IMR-90 (cell line): ENCODE data around the gene ULBP2. TPM values are rescaled to one million over a fixed set of nuclear protein-coding genes. Genes with fewer than 3 reads are reported as not detected.

Source experiments
- ATAC-seq: fragments of 200-7000 bp; cut with Tn5 transposase; 2 replicates; pipeline ENCODE4 v1.9.1; 2020; ENCODE audit warnings: low read depth, mild to moderate bottlenecking, moderate library complexity
- BruUV-seq: library from RNA; stranded (reverse); fragments of 400-500 nt; replicated peaks from 2 replicates; lab custom pipeline; 2021; lab: Mats Ljungman, UMichigan
- CTCF ChIA-PET: fragments of 300-600 bp; formaldehyde crosslinking; extraction: SDS; loops from one replicate; lab custom pipeline; 2021; ENCODE audit warnings: antibody characterized with exemption; lab: Yijun Ruan, JAX
- POLR2A ChIA-PET: fragments of 300-600 bp; sonication (Branson Sonifier 250); formaldehyde crosslinking; loops from one replicate; lab custom pipeline; 2022; ENCODE audit warnings: antibody characterized with exemption; ENCODE audit not compliant: unreplicated experiment; lab: Charles Lee
- DNase-seq: peaks from one replicate; pipeline ENCODE4 v3.0.0; 2013
- H2AFZ ChIP-seq: replicated peaks from 2 replicates; pipeline ENCODE3; 2013; ENCODE audit warnings: low read length, mild to moderate bottlenecking; ENCODE audit not compliant: poor library complexity
- H2AK5ac ChIP-seq: 2 replicates; pipeline ENCODE4 v1.6.1; 2013; ENCODE audit warnings: low read depth, low read length, inconsistent platforms
- H2AK9ac ChIP-seq: replicated peaks from 2 replicates; pipeline ENCODE3; 2013; ENCODE audit warnings: mild to moderate bottlenecking, low read depth, low read length, moderate library complexity; ENCODE audit not compliant: poor library complexity
- H2BK120ac ChIP-seq: 2 replicates; pipeline ENCODE4 v1.6.1; 2013; ENCODE audit warnings: low read depth, low read length, inconsistent platforms
- H2BK15ac ChIP-seq: 3 replicates; pipeline ENCODE4 v1.6.1; 2013; ENCODE audit warnings: low read depth, low read length, inconsistent platforms
- H2BK20ac ChIP-seq: 2 replicates; pipeline ENCODE4 v1.6.1; 2013; ENCODE audit warnings: low read depth, mild to moderate bottlenecking, inconsistent platforms, low read length, moderate library complexity
- H2BK5ac ChIP-seq: 2 replicates; pipeline ENCODE4 v1.6.1; 2013; ENCODE audit warnings: mild to moderate bottlenecking, low read depth, low read length, inconsistent platforms; ENCODE audit not compliant: poor library complexity, severe bottlenecking
- H3K14ac ChIP-seq: replicated peaks from 2 replicates; pipeline ENCODE4 v1.6.1; 2013; ENCODE audit warnings: low read depth, low read length, inconsistent platforms
- H3K18ac ChIP-seq: 2 replicates; pipeline ENCODE4 v1.6.1; 2013; ENCODE audit warnings: low read depth, low read length, control low read depth
- H3K23ac ChIP-seq: 2 replicates; pipeline ENCODE4 v1.6.1; 2013; ENCODE audit warnings: low read depth, low read length, inconsistent platforms
- H3K27ac ChIP-seq: 2 replicates; pipeline ENCODE4 v1.5.1; 2013; ENCODE audit warnings: mild to moderate bottlenecking, control low read depth, low read length; ENCODE audit not compliant: insufficient read depth
- H3K27me3 ChIP-seq: 2 replicates; pipeline ENCODE4 v1.6.1; 2013; ENCODE audit warnings: low read length; ENCODE audit not compliant: control insufficient read depth, insufficient read depth
- H3K36me3 ChIP-seq: 2 replicates; pipeline ENCODE4 v1.6.1; 2013; ENCODE audit warnings: low read length, mixed read lengths; ENCODE audit not compliant: control insufficient read depth, insufficient read depth
- H3K4ac ChIP-seq: 2 replicates; pipeline ENCODE4 v1.6.1; 2013; ENCODE audit warnings: low read depth, low read length, inconsistent platforms
- H3K4me1 ChIP-seq: 2 replicates; pipeline ENCODE4 v1.6.1; 2013; ENCODE audit warnings: low read length, mixed read lengths; ENCODE audit not compliant: control insufficient read depth, insufficient read depth
- H3K4me2 ChIP-seq: 2 replicates; pipeline ENCODE4 v1.6.1; 2013; ENCODE audit warnings: low read depth, mild to moderate bottlenecking, control low read depth, low read length, moderate library complexity
- H3K4me3 ChIP-seq: 2 replicates; pipeline ENCODE4 v1.5.1; 2013; ENCODE audit warnings: low read depth, mild to moderate bottlenecking, control low read depth, low read length, moderate library complexity; ENCODE audit not compliant: insufficient read depth
- H3K56ac ChIP-seq: 2 replicates; pipeline ENCODE4 v1.6.1; 2013; ENCODE audit warnings: low read length, inconsistent platforms; ENCODE audit not compliant: insufficient read depth; ENCODE audit errors: extremely low read depth
- H3K79me1 ChIP-seq, 2 experiments: 2 replicates each; pipeline ENCODE4 v1.6.1; 2013; ENCODE audit warnings: low read length in 2 of 2, inconsistent platforms in 1 of 2, low read depth in 1 of 2
- H3K9ac ChIP-seq: 2 replicates; pipeline ENCODE4 v1.6.1; 2013; ENCODE audit warnings: low read depth, low read length, control low read depth
- H3K9me1 ChIP-seq: 2 replicates; pipeline ENCODE4 v1.6.1; 2013; ENCODE audit warnings: low read length, inconsistent platforms; ENCODE audit not compliant: insufficient read depth
- H3K9me3 ChIP-seq: 2 replicates; pipeline ENCODE4 v1.6.1; 2013; ENCODE audit warnings: low read length; ENCODE audit not compliant: control insufficient read depth, insufficient read depth
- H4K20me1 ChIP-seq: 2 replicates; pipeline ENCODE4 v1.6.1; 2013; ENCODE audit warnings: low read length, inconsistent platforms; ENCODE audit not compliant: insufficient read depth
- H4K5ac ChIP-seq: 2 replicates; pipeline ENCODE4 v1.6.1; 2013; ENCODE audit warnings: mild to moderate bottlenecking, low read depth, low read length, control low read depth
- H4K8ac ChIP-seq, 2 experiments: 2 replicates each; pipeline ENCODE4 v1.6.1; 2013; ENCODE audit warnings: low read depth in 2 of 2, low read length in 2 of 2, control low read depth in 1 of 2, inconsistent platforms in 1 of 2
- H4K91ac ChIP-seq: 2 replicates; pipeline ENCODE4 v1.6.1; 2013; ENCODE audit warnings: low read depth, low read length, inconsistent platforms; ENCODE audit not compliant: insufficient read depth
- NFE2L2 ChIP-seq: fragments of 150-350 bp; IDR thresholded peaks from 2 replicates; pipeline ENCODE4 v1.6.1; 2016; ENCODE audit warnings: low read depth, mild to moderate bottlenecking, low read length
- dilution Hi-C: fragments of 300-500 bp; cut with HindIII; formaldehyde crosslinking; loops from one replicate; pipeline ENCODE4 v1.14.3; 2018; ENCODE audit warnings: low sequenced_read_pairs; ENCODE audit not compliant: unreplicated experiment
- in situ Hi-C: fragments of 300-500 bp; cut with MboI; formaldehyde crosslinking; loops from 3 replicates; pipeline ENCODE4 v1.14.3; 2019; ENCODE audit warnings: low sequenced_read_pairs, inconsistent platforms, mixed read lengths
- intact Hi-C: fragments of 100-400 bp; cut with micrococcal nuclease; formaldehyde crosslinking; loops from 2 replicates; pipeline ENCODE4 v1.10.0; 2022
- polyA plus RNA-seq, 3 experiments: library from polyadenylated mRNA; depleted of rRNA; stranded (reverse); fragments of >200 nt; gene quantifications; 2 replicates each; pipeline ENCODE4 v1.2.3, GENCODE V29; 2012; ENCODE audit warnings: low replicate concordance in 1 of 3
- total RNA-seq: library from RNA; depleted of rRNA; stranded (reverse); fragments of >200 nt; gene quantifications from 2 replicates; pipeline ENCODE4 v1.2.3, GENCODE V29; 2012

ULBP2 gene
- total and polyA plus RNA-seq, 2 of the 4 experiments (the other 2 are of a cell fraction), result 7.9 to 16.2 TPM

- no peak overlapping the region for H3K23ac ChIP-seq
- H3K9me3 ChIP-seq, result no peaks in the 10 kb centered on the region
- H4K20me1 ChIP-seq, result no peaks in the 10 kb centered on the region
- H2AK9ac ChIP-seq, result no peak overlapping the region
- H3K18ac ChIP-seq, result no peak overlapping the region
- H3K4ac ChIP-seq, result no peak overlapping the region
- no peak overlapping the region for H4K5ac ChIP-seq
- in situ Hi-C loops, result no loop called here
- no peak overlapping the region for H2BK5ac ChIP-seq
- H3K14ac ChIP-seq, result no peak overlapping the region
- CTCF ChIA-PET, result no interaction called here
- H4K8ac ChIP-seq, result no peak overlapping the region
- no peak for ATAC-seq
- dilution Hi-C loops, result no loop called here
- POLR2A ChIA-PET, result no interaction called here
- H2AK5ac ChIP-seq, result no peak overlapping the region
- H3K4me1 ChIP-seq, result no peaks in the 10 kb centered on the region
- no peak overlapping the region for H3K9ac ChIP-seq
- intact Hi-C loops, result no loop called here
- no peak overlapping the region for H4K91ac ChIP-seq
- H3K9me1 ChIP-seq, result no peaks in the 10 kb centered on the region
- H3K36me3 ChIP-seq, result no peaks in the 10 kb centered on the region
- H3K4me2 ChIP-seq, result no peak overlapping the region
- no peak overlapping the region for H2BK120ac ChIP-seq
- H3K4me3 ChIP-seq, result no peak overlapping the region
- TF ChIP-seq NFE2L2, result no peak
- H2BK15ac ChIP-seq, result no peak overlapping the region
- H3K27ac ChIP-seq, result no peak overlapping the region
- H3K56ac ChIP-seq, result no peak overlapping the region
- DNase-seq, result no peak
- no peak overlapping the region for H2AFZ ChIP-seq
- peaks cover 54% of the 10 kb centered on the region for H3K27me3 ChIP-seq
- BruUV-seq, result no TSS peak
- no peaks in the 10 kb centered on the region for H3K79me1 ChIP-seq
- no peak overlapping the region for H2BK20ac ChIP-seq
Measured at GRCh38 chr6:149975400-149975799, 33.6 kb downstream of the ULBP2 start.
